ENCODE results near the gene SLC50A1. TPM values are rescaled to one million over a fixed set of nuclear protein-coding genes. Genes with fewer than 3 reads are reported as not detected.

SLC50A1 gene
- total RNA-seq, 1 donor from 2014 or later: 9.4 TPM

GRCh38 chr1:155120253-155120652 lies 15.4 kb upstream of the SLC50A1 start:
- H3K4me1 ChIP-seq: no peaks in the 10 kb centered on the region
- no peaks in the 10 kb centered on the region for H3K36me3 ChIP-seq
- H3K4me3 ChIP-seq: no peak overlapping the region
- H3K27ac ChIP-seq: no peak overlapping the region
- DNase-seq (ENCODE audit: low spot score in 2 of 2): no peak
- no peaks in the 10 kb centered on the region for H3K27me3 ChIP-seq
- TF ChIP-seq, protein P1, sequence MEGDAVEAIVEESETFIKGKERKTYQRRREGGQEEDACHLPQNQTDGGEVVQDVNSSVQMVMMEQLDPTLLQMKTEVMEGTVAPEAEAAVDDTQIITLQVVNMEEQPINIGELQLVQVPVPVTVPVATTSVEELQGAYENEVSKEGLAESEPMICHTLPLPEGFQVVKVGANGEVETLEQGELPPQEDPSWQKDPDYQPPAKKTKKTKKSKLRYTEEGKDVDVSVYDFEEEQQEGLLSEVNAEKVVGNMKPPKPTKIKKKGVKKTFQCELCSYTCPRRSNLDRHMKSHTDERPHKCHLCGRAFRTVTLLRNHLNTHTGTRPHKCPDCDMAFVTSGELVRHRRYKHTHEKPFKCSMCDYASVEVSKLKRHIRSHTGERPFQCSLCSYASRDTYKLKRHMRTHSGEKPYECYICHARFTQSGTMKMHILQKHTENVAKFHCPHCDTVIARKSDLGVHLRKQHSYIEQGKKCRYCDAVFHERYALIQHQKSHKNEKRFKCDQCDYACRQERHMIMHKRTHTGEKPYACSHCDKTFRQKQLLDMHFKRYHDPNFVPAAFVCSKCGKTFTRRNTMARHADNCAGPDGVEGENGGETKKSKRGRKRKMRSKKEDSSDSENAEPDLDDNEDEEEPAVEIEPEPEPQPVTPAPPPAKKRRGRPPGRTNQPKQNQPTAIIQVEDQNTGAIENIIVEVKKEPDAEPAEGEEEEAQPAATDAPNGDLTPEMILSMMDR (IDR thresholded peaks at IDR 0.05): no peak
- intact Hi-C loops (cut with DNase I): no loop called here
- H3K9me3 ChIP-seq: no peaks in the 10 kb centered on the region

- Histone ChIP-seq H3K4me1 (peaks cover 0 to 4% of the 10 kb centered on the region in 2 donors), H3K27ac (no peak overlapping the region), H3K4me3 (no peak overlapping the region), H3K9me3 (no peaks in the 10 kb centered on the region), H3K27me3 (no peaks in the 10 kb centered on the region), H3K36me3 (no peaks in the 10 kb centered on the region)
- TF ChIP-seq, protein P1 (IDR thresholded peaks at IDR 0.05): no peak
- no peak for DNase-seq (ENCODE audit: low spot score in 2 of 2)
- intact Hi-C loops (cut with DNase I): no loop called here
Measured at GRCh38 chr1:155121249-155121648, 14.4 kb upstream of the SLC50A1 start.

DNA sequence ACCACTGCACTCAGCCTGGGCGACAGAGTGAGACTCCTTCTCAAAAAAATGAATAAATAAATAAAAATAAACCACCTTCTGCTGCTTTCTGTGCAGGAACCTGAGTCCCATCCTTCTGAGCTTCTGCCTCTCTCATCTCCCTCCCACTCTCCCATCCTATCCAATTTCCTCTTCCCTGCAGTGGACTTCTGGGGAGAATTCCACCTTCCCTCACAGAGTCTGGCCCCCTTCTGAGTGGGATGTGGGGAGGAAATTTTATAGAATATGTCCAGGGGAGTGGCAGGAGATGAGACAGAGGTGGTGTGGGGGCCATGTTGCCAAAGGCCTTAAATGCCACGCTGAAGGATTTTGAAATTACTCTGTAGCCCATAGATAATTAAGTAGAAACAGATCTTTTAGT lies 13.3 kb upstream of the SLC50A1 start:
- intact Hi-C loops (cut with DNase I): no loop called here
- H3K27ac ChIP-seq: no peak overlapping the region
- H3K27me3 ChIP-seq: no peaks in the 10 kb centered on the region
- H3K4me3 ChIP-seq: no peak overlapping the region
- H3K9me3 ChIP-seq: no peaks in the 10 kb centered on the region
- no peaks in the 10 kb centered on the region for H3K36me3 ChIP-seq
- peaks cover 2 to 11% of the 10 kb centered on the region in 2 donors for H3K4me1 ChIP-seq
- DNase-seq (ENCODE audit: low spot score in 2 of 2): no peak
- TF ChIP-seq, protein P1 (IDR thresholded peaks at IDR 0.05): no peak

GRCh38 chr1:155123801-155124200 lies 11.9 kb upstream of the SLC50A1 start:
- Histone ChIP-seq H3K4me1 (peaks cover 15 to 19% of the 10 kb centered on the region in 2 donors), H3K27ac (no peak overlapping the region), H3K27me3 (peaks cover 4% of the 10 kb centered on the region), H3K36me3 (no peaks in the 10 kb centered on the region), H3K9me3 (no peaks in the 10 kb centered on the region), H3K4me3 (no peak overlapping the region)
- TF ChIP-seq, protein P1 (IDR thresholded peaks at IDR 0.05): no peak
- intact Hi-C loops (cut with DNase I): no loop called here
- no peak for DNase-seq (ENCODE audit: low spot score in 2 of 2)

GRCh38 chr1:155124503-155125463 lies 10.9 kb upstream of the SLC50A1 start:
- no peaks in the 10 kb centered on the region for H3K9me3 ChIP-seq
- peaks cover 8% of the 10 kb centered on the region for H3K27me3 ChIP-seq
- TF ChIP-seq, protein P1 (IDR thresholded peaks at IDR 0.05): no peak
- H3K4me3 ChIP-seq: no peak overlapping the region
- intact Hi-C loops (cut with DNase I): loop anchor here (5.0 kb wide), 1 partner anchor 48 kb away; the partner anchor contains the start of genes KRTCAP2 and TRIM46
- H3K4me1 ChIP-seq: peaks cover 20 to 27% of the 10 kb centered on the region in 2 donors
- no peak overlapping the region for H3K27ac ChIP-seq
- DNase-seq (ENCODE audit: low spot score in 2 of 2): no peak
- H3K36me3 ChIP-seq: no peaks in the 10 kb centered on the region
